Measurements from ENCODE around the gene COA6.

Gene COA6

DNA sequence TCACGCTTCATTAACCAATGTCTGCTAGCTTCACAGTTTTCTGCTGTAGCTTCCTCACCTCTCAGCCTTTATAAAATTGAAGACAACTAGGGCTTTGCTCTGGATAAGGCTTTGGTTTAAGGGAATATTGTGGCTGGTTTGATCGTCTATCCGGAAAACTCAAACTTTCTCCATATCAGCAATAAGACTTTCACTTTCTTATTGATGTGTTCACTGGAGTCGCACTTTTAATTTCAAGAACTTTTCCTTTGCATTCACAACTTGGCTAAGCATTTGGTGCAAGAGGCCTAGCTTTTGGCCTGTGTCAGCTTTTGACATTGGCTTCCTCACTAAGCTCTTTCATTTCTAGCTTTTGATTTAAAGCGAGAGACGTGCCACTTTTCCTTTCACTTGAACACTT is 12.9 kb downstream of the COA6 start:
- Histone ChIP-seq H3K4me3 (no peak overlapping the region), H3K27ac (no peak overlapping the region)
- DNase-seq (ENCODE audit: low spot score): no peak
- TF ChIP-seq, protein P1, sequence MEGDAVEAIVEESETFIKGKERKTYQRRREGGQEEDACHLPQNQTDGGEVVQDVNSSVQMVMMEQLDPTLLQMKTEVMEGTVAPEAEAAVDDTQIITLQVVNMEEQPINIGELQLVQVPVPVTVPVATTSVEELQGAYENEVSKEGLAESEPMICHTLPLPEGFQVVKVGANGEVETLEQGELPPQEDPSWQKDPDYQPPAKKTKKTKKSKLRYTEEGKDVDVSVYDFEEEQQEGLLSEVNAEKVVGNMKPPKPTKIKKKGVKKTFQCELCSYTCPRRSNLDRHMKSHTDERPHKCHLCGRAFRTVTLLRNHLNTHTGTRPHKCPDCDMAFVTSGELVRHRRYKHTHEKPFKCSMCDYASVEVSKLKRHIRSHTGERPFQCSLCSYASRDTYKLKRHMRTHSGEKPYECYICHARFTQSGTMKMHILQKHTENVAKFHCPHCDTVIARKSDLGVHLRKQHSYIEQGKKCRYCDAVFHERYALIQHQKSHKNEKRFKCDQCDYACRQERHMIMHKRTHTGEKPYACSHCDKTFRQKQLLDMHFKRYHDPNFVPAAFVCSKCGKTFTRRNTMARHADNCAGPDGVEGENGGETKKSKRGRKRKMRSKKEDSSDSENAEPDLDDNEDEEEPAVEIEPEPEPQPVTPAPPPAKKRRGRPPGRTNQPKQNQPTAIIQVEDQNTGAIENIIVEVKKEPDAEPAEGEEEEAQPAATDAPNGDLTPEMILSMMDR (IDR thresholded peaks at IDR 0.05): no peak

GRCh38 chr1:234388094-234388493 is 14.8 kb downstream of the COA6 start:
- TF ChIP-seq, protein P1 (IDR thresholded peaks at IDR 0.05): no peak
- Histone ChIP-seq H3K4me3 (no peak overlapping the region), H3K27ac (no peak overlapping the region)
- DNase-seq (ENCODE audit: low spot score): no peak

- no peak overlapping the region for H3K27ac ChIP-seq
- no peak for DNase-seq (ENCODE audit: low spot score)
- TF ChIP-seq, protein P1 (IDR thresholded peaks at IDR 0.05): no peak
- H3K4me3 ChIP-seq: no peak overlapping the region
Measured at GRCh38 chr1:234393190-234393589, 19.9 kb downstream of the COA6 start.

DNA sequence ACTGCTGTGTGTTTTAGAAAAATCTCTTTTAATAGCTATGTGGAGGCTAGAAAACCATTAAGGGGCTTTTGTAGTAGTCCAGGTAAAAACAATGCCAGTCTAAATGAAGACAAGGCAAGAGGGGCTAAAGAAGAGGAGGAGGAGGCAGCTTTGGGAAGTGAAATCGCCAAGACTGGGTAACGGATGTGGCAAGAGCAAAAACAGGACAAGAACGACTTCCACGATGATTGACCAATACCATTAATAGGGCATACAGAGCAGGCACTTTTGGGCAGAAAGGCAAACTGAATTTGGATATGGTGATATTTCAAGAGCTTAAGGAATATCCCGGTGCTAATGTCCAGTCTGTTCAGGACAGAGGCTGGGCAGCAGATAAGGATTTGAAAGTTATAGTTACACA is 22.0 kb downstream of the COA6 start:
- Histone ChIP-seq H3K27ac (no peak overlapping the region), H3K4me3 (no peak overlapping the region)
- no peak for DNase-seq (ENCODE audit: low spot score)
- TF ChIP-seq, protein P1 (IDR thresholded peaks at IDR 0.05): no peak

DNA sequence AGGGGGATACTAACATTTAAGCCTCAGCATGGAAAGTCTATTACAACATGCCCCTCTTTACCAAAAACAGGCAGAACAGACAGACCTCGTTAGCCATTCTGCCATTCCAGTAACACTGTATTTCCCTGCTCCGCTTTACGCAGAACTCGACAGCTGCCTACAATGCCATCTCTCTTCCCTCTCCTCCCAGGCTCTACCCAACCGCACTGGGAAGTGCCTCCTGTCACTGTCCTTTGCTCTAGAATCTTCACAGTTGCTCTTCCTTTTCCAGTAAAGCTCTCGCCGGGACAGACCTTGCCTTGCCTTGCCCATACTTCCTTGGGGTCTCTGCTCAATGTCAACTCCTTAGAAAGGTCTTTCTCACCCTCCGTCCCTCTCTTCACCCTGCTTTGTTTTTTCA is 22.8 kb downstream of the COA6 start:
- Histone ChIP-seq H3K27ac (no peak overlapping the region), H3K4me3 (no peak overlapping the region)
- TF ChIP-seq, protein P1 (IDR thresholded peaks at IDR 0.05): no peak
- no peak for DNase-seq (ENCODE audit: low spot score)

DNA sequence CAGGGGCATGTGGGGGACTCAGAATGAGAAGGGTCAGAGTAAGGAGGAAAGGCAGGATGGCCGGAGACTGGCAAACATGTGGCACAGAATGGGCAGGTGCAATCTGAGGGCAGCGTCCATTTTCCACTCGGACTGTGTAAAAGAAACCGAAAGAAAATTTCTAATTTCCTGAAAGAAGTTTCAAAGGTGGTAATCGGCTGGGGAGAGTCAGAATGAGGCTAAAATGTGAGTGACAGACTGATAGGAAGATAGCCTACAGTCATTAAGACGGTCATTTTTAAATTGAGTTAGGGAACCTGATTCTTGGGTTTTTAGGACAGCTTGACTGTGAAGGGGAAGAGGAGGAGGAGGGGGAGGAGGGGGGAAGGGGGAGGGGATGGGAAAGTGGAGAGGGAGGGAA is 23.6 kb downstream of the COA6 start:
- no peak overlapping the region for H3K27ac ChIP-seq
- TF ChIP-seq, protein P1 (IDR thresholded peaks at IDR 0.05): no peak

GRCh38 chr1:234397732-234398131 is 24.5 kb downstream of the COA6 start:
- DNase-seq (ENCODE audit: low spot score): no peak
- TF ChIP-seq, protein P1 (IDR thresholded peaks at IDR 0.05): no peak
- H3K4me3 ChIP-seq: no peak overlapping the region
- H3K27ac ChIP-seq: no peak overlapping the region

More for the DNA sequence above, 23.6 kb downstream of the COA6 start:
- H3K4me3 ChIP-seq: no peak overlapping the region
- no peak for DNase-seq (ENCODE audit: low spot score)

Data from coronary artery (tissue), 2 donors.